T follicular helper cell (primary cell): ENCODE results near the gene PSMB7.
"Not testable (repeated sequence)": the region's sequence is repeated elsewhere in the genome, so short reads cannot be mapped to it uniquely, and the experiment has no call there.

Source experiments
- DNase-seq: peaks from one replicate; pipeline ENCODE4 v3.0.0-alpha.2; 2020; ENCODE audit warnings: low read depth

The PSMB7 gene

DNA sequence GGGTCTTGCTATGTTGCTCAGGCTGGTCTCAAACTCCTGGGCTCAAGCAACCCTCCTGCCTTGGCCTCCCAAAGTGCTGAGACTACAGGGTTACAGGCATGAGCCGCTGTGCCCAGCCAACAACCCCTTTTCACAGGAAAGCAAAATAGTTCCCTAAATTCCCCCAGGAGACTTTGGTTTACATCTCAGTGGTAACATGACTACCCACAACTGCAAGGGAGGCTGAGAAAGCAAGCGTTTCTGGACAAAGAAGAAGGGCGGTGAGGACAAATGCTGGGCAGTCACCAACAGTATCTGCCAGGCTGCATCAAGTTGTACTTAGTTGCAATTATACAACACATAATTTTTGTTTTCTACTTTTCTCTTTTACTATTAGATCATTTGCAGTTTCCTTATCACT is 27.6 kb upstream of the PSMB7 start:
- DNase-seq, result no peak

DNA sequence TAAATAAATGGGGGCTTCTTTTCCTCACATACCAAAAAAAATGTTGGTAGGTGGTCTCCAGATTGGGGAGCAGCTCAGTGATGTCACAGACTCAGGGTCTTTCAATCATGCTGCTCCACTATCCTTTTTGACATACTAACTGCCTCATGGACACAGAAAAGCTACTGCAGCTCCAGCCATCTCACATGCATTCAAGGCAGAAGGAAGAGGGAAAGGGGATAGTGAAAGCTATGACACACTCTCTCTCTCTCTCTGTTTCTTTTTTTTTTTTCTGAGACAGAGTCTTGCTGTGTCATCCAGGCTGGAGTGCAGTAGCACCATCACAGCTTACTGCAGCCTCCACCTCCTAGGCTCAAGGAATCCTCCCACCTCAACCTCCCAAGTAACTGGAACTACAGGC is 27.1 kb upstream of the PSMB7 start:
- no peak for DNase-seq

DNA sequence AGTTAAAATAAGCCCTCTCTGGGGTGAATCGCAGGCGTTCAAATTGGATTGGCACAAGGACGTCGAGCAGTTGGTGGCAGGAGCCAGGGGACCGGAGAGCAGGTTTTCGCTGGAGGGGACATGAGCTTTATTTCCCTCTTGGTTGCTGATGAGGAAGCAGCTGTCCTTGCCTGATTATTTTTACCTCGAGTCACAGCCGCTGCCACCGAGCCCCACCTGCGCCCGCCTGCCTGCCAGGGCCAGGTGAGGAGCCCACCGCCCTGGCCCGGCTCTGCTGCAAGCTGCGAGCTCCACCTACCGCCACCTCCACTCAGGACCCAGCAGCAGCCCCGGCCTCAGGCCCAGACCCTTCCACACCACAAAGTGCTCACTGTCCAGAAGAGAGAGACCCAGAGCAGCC is 26.0 kb upstream of the PSMB7 start:
- DNase-seq, result no peak

DNA sequence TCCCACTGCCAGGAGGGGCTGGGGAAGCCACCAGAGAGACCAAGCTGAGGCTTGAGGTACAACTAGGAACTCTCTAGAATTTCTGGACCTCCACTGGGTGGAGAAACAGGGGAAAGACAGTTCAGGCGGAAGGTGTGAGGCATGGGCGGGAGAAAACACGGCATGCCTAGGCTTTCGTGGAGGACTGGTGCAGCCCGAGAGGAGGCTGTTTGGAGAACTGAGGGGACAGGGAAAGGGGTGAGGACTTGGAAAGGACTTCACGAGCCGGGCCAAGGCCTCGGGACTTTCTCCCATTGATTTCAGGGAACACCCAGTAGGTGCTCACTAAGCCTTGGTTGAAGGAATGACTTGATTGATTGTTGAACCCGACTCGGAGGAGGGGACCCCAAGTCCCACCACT is 25.5 kb upstream of the PSMB7 start:
- DNase-seq, result no peak

DNA sequence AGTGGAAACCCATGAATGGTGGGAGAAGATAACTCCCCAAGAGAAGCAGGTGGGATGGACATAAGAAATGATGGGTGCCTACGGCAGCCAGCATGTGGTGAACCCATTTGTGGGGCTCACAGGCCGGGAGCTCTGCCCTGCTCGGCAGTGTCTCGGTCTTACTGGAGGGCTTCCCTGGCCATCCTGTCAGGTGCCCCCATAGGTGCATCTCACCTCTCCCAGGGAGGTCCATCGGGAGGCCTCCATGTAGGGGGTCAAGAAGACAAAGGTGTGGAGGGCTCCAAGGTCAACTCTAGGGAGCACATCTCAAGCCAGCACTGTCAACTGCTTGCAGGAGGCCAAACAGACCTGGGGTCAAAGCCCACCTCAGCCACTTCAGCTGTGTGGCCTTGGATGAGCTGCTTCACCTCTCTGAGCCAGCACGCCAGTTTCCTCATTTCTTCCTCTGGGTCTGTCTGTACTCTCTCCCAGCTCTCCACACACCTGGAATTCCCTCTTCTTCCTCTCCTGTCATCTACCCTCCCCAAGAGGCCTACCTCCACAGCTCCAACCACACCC is 24.5 kb upstream of the PSMB7 start:
- no peak for DNase-seq

DNA sequence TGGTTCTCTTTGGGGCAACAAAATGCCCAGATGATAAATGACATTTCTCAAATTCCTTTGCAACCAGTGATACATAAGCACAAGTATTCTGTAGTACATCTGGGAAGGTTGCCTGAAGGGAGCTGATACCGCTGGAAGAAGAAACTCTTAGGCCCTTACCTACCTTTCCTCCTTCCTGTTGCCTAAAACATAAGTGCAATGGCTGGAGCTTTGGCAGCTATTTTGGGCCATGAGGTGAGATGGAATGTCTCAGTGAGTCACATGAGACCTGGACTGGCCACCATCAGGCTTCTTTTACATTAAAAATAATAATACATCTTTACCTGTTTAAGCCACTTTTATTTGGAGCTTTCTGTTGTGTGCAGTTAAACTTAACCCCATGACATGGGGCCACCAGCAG is 23.8 kb upstream of the PSMB7 start:
- DNase-seq, result no peak

DNA sequence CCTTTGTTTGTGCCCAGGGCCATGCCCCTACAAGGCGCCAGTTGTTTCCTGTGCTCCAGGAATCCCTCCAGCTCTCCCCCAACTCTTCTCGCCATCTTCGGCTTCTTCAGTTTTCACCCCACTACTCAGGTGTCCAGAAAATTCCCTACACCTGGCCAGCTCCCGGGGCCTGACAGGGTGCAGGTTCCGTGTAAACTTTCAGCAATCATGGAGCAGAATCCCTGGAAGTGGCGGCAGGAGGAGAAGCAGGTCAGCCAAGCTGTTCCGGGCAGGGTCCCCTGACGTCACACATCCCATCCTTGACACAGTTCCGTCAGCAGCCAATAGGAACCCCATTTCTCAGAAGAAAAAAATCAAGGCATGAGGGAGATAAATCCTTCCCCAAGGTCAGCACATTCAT is 22.8 kb upstream of the PSMB7 start:
- DNase-seq, result no peak

DNA sequence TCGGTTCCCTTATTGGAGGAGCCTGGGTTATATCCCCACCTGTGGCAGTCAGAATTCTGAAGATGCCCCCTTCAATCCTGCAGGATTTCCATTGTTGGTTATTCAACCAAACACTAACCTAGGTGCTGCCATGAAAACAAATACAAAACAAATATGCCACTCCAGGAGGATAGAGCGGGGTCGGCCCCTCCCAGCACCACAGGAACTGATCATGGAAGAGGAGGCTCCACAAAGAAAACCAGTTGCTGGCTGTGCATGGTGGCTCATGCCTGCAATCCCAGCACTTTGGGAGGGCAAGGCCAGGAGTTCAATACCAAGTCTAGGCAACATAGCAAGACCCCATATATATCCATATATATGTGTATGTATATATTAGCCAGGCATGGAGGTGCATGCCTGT is 21.8 kb upstream of the PSMB7 start:
- DNase-seq, result no peak

DNA sequence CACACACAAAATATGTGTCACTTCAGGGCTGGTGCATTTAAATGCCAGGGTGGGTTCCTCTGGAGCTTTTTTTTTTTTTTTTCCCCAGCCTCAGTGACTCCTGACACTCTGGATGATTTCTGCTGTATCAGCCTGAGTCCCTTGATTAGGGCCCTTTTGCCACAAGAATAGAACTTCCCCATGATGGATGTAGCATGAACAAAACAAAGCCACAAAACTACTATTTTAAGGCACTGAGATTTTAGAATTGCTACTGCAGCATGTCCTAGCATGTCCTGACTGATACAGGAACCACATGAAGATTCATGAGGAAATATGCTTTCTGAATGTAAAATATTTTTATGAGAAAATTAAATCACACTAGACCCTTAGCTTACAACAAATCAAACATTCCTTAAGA is 21.1 kb upstream of the PSMB7 start:
- no peak for DNase-seq

DNA sequence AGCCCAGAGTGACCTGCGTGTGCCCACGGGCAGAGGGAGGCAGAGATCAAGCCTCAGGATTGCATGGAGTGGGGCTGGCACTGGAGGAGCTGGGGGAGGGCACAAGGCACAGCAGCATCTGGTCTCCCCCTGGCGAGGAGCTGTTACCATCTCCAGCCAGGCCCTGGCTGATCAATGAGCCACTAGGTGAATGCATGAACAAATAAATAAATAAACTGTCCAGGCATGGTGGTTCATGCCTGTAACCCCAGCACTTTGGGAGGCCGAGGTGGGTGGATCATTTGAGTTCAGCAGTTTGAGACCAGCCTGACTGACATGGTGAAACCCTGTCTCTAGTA is 14.3 kb upstream of the PSMB7 start:
- DNase-seq, result no peak

DNA sequence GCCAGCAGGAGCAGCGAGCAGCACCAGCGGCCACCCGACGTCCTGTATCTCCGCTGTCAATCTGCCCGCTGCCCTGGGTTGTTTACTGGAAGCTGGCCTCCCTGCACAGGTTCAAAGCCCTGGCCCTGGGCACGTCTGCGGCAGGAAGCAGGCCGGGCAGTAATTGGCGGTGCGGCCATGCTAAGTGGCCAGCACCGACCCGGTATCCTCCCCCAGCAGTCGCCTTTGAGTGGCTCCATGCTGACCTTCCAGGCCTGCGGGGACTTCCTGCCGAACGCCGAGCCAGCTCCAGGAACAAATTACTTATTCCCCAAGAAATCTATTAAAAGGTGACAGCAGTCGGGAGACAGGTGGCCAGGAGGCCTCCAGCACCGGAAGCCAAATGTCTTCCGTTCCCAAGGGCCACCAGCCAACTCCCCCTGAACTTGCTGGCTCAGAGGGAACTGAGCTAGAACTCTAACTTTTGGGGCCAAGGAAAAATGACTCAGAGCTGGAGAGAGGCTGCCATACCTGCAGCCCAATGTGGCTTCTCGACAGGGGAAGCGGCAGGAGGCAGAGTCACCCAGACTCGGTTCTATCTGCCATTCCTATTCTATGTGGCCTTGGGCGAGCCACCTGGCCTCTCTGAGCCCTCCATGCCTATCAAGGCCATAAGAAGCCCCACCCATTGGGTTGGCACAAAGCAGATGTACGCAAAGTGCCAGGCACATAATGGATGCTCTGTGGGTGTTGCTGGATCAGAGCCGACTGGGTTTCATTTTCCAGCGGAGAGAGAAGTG is 13.7 kb upstream of the PSMB7 start:
- no peak for DNase-seq

DNA sequence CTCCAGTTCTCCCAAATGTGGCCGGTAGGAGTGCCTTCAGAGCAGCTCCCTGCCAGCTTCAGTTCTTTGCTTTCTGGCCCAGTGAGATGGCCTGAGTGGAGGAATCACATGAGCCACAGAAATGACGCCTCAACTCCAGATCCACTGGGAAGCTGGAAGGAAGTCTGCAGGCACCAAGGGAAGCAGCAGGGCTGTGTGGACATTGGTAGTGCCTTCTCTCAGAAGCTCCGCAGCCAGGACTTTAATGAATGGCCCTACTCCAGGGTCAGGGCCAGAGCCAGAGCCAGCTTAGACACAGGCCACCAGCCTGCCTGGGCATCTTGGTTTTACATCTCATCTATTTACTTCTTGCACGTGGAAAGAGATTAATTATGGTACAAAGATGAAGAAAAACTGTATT is 12.0 kb upstream of the PSMB7 start:
- DNase-seq, result no peak

DNA sequence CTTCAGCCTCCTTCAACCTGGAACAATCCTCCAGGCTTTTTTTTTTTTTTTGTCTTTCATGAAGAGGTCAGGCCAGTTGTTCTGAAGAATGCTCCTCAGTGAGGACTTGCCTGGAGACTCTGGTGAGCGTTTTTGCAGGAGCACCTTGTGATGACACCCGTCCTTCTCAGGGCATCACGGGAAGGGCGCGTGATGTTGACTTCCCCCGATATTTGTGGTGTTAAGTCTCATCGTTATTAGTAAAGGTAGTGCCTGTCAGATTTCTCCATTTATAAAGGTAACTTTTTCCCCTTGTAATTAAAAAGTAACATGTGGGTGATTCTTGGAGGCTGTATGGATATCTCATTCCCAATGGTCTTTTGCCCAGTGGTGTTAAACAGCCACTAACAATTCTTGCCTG is 11.1 kb upstream of the PSMB7 start:
- DNase-seq, result no peak

DNA sequence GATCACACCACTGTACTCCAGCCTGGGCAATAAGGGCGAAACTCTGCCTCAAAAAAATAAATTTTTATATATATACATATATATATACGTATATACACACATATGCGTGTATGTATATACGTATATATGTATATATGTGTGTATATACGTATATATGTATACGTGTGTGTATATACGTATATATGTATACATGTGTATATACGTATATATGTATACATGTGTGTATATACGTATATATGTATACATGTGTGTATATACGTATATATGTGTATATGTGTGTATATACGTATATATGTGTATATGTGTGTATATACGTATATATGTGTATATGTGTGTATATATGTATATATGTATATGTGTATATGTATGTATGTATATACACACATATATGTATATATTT is 10.5 kb upstream of the PSMB7 start:
- not testable (repeated sequence) for DNase-seq

DNA sequence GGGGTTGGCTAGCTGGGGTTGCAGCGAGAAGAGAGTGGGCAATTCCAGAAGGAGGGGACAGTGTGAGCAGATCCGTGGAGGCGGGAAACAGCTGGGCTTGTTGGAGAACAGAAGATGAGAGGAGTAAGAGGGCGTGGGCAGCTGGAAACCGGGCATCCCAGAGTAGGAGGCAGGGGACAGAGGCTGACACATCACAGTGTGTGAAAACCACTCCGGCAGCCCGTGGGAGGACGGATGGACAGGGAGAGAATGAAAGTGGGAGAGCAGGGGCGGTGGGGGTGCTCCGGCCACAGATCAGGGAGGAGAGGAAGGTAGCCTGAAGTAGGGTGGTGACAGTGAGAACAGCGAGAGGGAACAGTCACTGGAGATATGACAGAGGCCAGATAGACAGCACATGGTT is 8.3 kb upstream of the PSMB7 start:
- no peak for DNase-seq

DNA sequence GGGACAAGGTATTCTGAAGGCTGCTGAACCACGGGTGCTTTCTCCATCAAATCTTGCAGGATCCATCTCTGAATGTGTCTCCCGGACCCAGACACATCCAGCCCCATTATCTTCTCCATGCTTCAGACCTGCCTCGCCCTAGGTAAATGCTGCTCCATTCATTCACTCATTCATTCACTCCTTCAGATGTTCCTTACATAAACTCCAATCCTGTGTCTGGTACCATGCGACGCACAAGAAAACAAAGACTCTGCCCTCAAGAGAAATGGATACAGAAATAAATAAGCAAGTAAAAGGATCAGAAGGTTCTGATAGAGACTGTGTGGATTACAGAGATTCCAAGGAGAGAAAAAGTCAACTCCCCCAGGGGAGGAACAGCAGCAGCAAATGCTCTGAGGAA is 7.9 kb upstream of the PSMB7 start:
- DNase-seq, result no peak

DNA sequence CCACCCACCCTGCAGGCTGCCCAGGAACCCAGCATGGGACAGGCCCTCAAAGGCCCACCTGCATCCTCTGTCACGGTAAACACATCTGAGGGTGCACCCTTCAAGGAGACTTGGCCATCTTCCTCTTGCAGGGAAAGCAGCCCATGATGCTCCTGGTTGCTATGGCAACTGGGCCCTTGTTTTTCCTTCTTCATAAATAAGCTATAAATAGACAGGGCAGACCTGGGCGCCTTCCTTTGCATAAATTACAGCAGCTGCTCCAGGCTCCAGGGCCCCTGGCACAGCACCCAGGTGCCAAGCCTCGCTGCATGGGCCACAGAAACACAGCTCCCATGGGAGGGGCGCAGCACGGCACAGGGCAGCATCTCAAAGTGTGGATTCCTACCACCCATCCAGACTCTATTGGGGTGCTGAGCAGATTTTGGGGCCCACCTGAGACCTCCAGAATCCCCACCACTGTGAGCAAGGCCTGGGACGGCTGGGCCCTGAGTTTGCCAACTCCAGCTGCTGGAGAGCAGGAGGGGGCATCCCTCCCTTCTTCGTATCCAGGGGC is 5.8 kb upstream of the PSMB7 start:
- DNase-seq, result no peak

DNA sequence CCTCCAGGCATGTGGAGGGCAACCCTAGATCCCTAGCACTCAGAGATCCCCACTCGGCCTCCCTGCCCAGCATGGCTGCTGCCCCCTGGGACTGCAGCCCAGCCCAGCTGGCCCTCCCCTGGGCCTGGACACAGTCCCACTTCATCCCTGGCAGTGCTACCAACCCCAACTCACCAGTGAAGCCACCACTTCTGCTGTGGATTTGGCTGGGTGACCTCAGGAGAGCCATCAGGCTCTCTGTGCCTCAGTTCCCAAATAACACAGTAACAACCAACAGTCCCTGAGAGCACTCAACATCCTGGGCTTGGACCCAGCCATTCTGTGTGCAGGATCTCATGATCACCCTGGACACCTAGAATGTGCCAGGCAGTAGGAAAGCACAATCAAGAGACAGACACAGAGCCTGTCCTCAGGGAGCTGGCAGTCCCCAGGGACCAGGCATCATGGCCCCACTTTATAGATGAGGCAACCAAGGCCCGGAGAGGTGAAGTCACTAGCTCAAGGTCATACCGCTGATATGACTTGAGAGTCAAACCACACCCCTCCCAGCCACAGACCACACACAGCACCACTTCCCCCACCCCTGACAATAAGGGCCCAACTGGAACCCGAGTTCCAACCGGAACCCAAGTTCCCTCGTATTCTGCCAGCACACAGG is 4.7 kb upstream of the PSMB7 start:
- DNase-seq, result no peak

DNA sequence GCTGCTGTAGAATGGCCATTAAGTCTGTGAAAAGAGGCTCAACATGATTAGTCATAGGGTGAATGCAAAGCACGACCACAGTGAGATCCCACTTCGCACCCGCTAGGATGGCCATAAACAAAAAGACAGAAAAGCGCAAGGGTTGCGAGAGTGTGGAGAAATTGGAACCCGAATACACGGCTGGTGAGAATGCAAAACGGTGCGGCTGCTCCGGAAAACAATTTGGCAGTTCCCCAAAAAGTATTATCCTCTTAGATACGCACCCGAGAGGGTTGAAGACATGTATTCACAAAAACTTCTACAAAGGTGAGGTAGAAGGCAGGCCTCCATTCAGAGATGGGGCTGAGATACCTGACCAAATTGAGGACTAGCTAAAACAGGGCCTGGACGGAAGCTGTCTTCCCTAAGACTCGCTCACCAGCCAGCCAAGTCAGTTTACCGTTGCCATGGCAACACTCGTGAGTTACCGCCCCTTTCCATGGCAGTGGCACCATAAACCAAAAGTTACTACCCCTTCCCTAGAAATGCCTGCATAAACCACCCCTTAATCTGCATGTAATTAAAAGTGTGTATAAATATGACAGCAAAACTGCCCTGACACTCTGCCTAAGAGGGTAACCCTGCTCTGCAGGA is 726 bp upstream of the PSMB7 start:
- DNase-seq, result no peak

DNA sequence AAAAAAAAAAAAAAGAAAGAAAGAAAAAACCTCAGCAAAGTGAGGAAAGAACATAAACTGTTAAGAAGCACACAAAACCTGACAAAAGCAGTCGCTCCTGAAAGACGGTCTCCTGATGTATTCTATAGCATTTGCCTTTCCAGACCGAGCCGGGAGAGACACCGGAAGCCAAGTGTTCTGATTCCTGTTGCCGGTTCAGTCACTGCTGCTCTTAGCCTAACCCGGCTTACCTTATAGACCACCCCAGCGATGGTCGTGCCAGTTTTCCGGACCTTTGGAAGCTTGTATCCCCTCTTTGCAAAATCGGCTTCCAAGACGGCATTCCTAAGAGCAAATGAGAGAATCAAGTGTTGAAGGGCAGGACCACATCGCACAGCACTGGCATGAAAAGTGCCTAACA is 630 bp downstream of the PSMB7 start:
- DNase-seq, result no peak

DNA sequence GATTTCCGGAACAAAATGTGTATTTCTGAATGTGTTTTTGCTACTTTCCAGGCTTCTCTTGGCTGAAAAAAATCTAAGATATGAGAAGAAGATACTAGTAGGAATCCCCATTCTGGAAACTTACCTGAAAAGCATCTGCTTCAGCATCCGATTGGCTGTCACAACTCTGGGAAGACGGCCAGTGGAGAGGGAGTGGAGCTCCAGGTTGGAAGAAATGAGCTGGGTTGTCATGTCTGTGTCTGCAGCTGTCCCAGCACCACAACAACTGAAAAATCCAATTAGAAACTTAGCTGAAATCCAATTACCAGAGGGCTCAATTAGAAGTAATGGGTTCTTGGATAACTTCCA is 3.0 kb downstream of the PSMB7 start:
- DNase-seq, result no peak

DNA sequence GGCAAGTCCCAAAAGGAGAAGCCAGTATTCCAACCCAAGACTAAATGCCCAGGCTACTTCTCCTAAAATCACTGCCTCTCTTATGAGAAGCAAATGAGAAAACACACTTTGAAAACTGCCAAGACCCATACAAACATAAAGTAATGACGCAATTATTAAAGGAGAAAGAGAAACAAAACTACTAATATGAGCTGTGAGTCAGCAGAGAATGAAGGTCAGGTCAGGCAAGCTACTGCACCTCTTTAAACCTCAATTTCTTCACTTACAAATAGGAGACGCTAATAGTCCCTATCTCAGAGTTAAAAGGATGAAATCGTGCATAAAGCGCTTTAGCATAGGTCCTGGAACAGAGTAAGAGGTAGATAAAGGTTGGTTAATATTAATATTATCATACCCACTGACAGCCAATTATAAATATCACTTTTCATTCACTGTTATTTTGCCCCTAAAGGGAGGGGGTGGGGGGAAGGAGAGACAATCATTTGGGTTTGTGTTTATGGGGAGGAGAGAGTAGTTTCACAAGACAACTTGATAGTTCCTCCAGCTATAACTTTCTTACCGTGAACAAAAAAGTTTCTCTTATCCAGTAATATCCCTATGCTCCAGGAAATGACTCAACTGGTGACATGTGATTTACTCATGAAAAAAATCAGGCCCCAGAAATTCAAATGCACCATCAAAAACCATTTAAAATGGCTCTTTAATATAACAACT is 3.6 kb downstream of the PSMB7 start:
- no peak for DNase-seq
